ENCODE data around the gene ZNF569.

- no peak for TF ChIP-seq CTCF (conservative IDR thresholded peaks at IDR 0.05; ENCODE audit: low read depth, low read length)
- no peak for TF ChIP-seq EZH2 (IDR thresholded peaks at IDR 0.05; ENCODE audit: borderline replicate concordance, low read depth, low read length, poor library complexity, severe bottlenecking)
Measured at GRCh38 chr19:37484406-37485168, 17.3 kb upstream of the ZNF569 start.
